Activated CD8-positive, alpha-beta memory T cell treated with anti-CD3 and anti-CD28 coated beads, Interleukin-2, amount 50 U/mL, for 1 hour (primary cell): ENCODE measurements around the gene SERTAD2.

ENCODE experiments used
- DNase-seq: peaks from one replicate; pipeline ENCODE4 v3.0.0-alpha.2; 2020; ENCODE audit errors: extremely low read depth

Gene SERTAD2

GRCh38 chr2:64627860-64628841 is 25.6 kb downstream of the SERTAD2 start:
- no peak for DNase-seq

- DNase-seq = no peak
Observed at GRCh38 chr2:64626963-64627760, 26.6 kb downstream of the SERTAD2 start.

GRCh38 chr2:64626146-64626809 is 27.4 kb downstream of the SERTAD2 start:
- DNase-seq = no peak

- no peak for DNase-seq
Observed at GRCh38 chr2:64625299-64626145, 28.2 kb downstream of the SERTAD2 start.

GRCh38 chr2:64624862-64625261 is 28.9 kb downstream of the SERTAD2 start:
- DNase-seq = no peak

- DNase-seq = no peak
Observed at GRCh38 chr2:64624108-64624610, 29.6 kb downstream of the SERTAD2 start.

- no peak for DNase-seq
Observed at GRCh38 chr2:64623242-64623850, 30.4 kb downstream of the SERTAD2 start.

- DNase-seq = no peak
Observed at GRCh38 chr2:64622443-64623241, 31.1 kb downstream of the SERTAD2 start.

GRCh38 chr2:64620661-64621060 is 33.1 kb downstream of the SERTAD2 start:
- no peak for DNase-seq

GRCh38 chr2:64617631-64618151 is 36.0 kb downstream of the SERTAD2 start:
- no peak for DNase-seq

GRCh38 chr2:64615844-64616536 is 37.7 kb downstream of the SERTAD2 start:
- DNase-seq = no peak

- DNase-seq = no peak
Observed at GRCh38 chr2:64615192-64615763, 38.4 kb downstream of the SERTAD2 start.

GRCh38 chr2:64613276-64613675 is 40.4 kb downstream of the SERTAD2 start:
- DNase-seq = no peak

- no peak for DNase-seq
Observed at GRCh38 chr2:64612575-64613195, 41.0 kb downstream of the SERTAD2 start.

GRCh38 chr2:64610316-64610855 is 43.3 kb downstream of the SERTAD2 start:
- DNase-seq = no peak

GRCh38 chr2:64609942-64610281 is 43.8 kb downstream of the SERTAD2 start:
- no peak for DNase-seq

- DNase-seq = no peak
Observed at GRCh38 chr2:64609227-64609941, 44.3 kb downstream of the SERTAD2 start.
